ENCODE results near the gene ISLR.

ISLR gene

DNA sequence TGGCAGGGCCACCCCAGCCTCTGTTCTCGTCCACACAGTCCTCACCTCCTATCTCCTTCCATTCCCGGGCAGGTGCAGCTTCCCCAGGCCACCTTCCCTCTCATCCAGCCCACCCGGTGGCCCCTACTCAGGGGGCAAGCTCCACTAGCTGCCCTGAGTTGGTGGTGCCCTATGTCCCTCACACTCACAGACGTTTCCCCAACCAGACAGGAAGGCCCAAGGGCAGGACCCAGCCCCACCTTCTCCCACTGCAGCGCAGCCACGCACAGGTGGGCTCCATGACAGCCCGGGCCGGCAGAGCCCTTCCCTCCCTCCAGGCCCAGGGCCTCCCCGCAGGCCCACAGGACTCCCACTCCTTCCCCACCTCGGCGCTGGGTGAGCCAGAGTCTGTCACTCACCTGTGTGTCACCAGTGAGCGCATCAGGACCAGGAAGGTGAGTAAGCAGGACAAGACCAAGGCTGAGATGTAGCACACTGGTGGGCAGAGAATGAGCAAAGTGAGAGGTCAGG lies 11.1 kb downstream of the ISLR start:
- Histone ChIP-seq H3K4me3 (IDR thresholded peaks at IDR 0.05; ENCODE audit: insufficient read depth, low read depth, low read length) (no peak overlapping the region), H3K4me2 (no peak overlapping the region), H3K27ac (no peak overlapping the region), H3K9ac (no peak overlapping the region), H3K27me3 (ENCODE audit: insufficient read depth, low read depth) (peaks cover 71% of the 10 kb centered on the region; the same call in 1 of the 2 replicates), H3K4me1 (ENCODE audit: low read depth, poor library complexity, severe bottlenecking) (no peaks in the 10 kb centered on the region), H4K20me1 (ENCODE audit: insufficient read depth) (no peaks in the 10 kb centered on the region), H3K79me2 (ENCODE audit: insufficient read depth, low read depth) (no peaks in the 10 kb centered on the region), H2AFZ (ENCODE audit: low read depth) (no peak overlapping the region), H3K36me3 (ENCODE audit: insufficient read depth) (no peaks in the 10 kb centered on the region)
- TF ChIP-seq, protein P1, sequence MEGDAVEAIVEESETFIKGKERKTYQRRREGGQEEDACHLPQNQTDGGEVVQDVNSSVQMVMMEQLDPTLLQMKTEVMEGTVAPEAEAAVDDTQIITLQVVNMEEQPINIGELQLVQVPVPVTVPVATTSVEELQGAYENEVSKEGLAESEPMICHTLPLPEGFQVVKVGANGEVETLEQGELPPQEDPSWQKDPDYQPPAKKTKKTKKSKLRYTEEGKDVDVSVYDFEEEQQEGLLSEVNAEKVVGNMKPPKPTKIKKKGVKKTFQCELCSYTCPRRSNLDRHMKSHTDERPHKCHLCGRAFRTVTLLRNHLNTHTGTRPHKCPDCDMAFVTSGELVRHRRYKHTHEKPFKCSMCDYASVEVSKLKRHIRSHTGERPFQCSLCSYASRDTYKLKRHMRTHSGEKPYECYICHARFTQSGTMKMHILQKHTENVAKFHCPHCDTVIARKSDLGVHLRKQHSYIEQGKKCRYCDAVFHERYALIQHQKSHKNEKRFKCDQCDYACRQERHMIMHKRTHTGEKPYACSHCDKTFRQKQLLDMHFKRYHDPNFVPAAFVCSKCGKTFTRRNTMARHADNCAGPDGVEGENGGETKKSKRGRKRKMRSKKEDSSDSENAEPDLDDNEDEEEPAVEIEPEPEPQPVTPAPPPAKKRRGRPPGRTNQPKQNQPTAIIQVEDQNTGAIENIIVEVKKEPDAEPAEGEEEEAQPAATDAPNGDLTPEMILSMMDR (conservative IDR thresholded peaks at IDR 0.05; ENCODE audit: low read depth, low read length) = no peak

DNA sequence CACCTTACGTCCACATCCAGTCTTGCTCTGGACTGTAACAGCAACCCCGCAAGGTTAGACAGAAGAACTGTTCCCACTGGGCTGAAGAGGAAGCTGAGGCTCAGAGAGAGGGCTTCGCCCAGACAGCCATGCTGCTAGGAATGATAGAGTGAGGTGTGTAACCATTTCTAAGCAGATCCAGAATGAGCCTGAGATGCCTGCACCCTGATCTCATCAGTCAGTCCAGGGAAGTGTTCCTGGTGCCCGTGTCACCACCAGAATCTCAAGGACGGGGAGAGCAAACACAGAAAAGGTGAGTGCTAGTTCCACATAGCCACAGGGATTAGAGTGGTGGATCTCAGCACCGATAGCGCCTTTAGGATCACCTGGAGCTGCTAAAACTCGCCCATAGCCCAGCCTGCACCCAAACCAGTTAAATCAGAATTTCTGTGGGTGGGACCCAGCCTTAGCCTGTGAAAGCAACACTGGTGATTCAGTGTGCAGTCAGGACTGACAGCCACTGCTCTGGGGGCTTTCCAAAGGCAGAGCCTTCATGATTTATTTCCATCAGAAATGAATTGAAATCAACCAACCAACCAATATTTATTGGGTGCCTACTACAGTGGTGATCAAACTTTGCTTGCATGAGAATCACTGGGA lies 12.3 kb downstream of the ISLR start:
- no peak overlapping the region for H3K4me2 ChIP-seq
- no peaks in the 10 kb centered on the region for H3K4me1 ChIP-seq (ENCODE audit: low read depth, poor library complexity, severe bottlenecking)
- peaks cover 78% of the 10 kb centered on the region; the same call in 1 of the 2 replicates for H3K27me3 ChIP-seq (ENCODE audit: insufficient read depth, low read depth)
- H3K4me3 ChIP-seq (IDR thresholded peaks at IDR 0.05; ENCODE audit: insufficient read depth, low read depth, low read length) = no peak overlapping the region
- H3K79me2 ChIP-seq (ENCODE audit: insufficient read depth, low read depth) = no peaks in the 10 kb centered on the region
- no peak overlapping the region for H3K27ac ChIP-seq
- TF ChIP-seq, protein P1 (conservative IDR thresholded peaks at IDR 0.05; ENCODE audit: low read depth, low read length) = no peak
- no peaks in the 10 kb centered on the region for H4K20me1 ChIP-seq (ENCODE audit: insufficient read depth)
- no peaks in the 10 kb centered on the region for H3K36me3 ChIP-seq (ENCODE audit: insufficient read depth)
- no peak overlapping the region for H2AFZ ChIP-seq (ENCODE audit: low read depth)
- H3K9ac ChIP-seq = no peak overlapping the region

DNA sequence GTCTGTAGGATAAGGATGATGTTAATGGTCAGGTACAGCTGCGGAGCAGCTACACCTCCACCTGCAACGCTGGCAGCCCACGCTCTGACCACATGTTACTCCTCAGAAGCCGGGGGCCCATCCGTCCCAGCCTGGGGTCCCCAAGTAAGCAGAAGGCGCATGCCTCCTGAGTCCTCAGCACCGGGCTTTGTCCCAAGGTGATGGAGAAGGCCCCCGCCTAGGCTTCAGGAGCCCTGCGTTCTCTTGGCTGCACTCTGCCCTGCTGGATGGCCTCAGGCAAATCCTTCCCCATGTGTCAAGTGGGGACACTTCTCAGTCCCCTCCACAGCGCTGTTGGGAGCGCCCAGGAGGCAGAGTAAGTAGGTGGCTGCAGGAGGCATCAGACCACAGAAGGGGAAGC lies 14.7 kb downstream of the ISLR start:
- Histone ChIP-seq H3K36me3 (ENCODE audit: insufficient read depth) (no peaks in the 10 kb centered on the region), H3K4me1 (ENCODE audit: low read depth, poor library complexity, severe bottlenecking) (no peaks in the 10 kb centered on the region), H3K4me3 (IDR thresholded peaks at IDR 0.05; ENCODE audit: insufficient read depth, low read depth, low read length) (no peak overlapping the region), H4K20me1 (ENCODE audit: insufficient read depth) (no peaks in the 10 kb centered on the region), H3K27ac (no peak overlapping the region), H3K9ac (no peak overlapping the region), H3K4me2 (no peak overlapping the region), H2AFZ (ENCODE audit: low read depth) (no peak overlapping the region), H3K27me3 (ENCODE audit: insufficient read depth, low read depth) (peaks cover 80% of the 10 kb centered on the region), H3K79me2 (ENCODE audit: insufficient read depth, low read depth) (no peaks in the 10 kb centered on the region)
- TF ChIP-seq, protein P1 (conservative IDR thresholded peaks at IDR 0.05; ENCODE audit: low read depth, low read length) = no peak

DNA sequence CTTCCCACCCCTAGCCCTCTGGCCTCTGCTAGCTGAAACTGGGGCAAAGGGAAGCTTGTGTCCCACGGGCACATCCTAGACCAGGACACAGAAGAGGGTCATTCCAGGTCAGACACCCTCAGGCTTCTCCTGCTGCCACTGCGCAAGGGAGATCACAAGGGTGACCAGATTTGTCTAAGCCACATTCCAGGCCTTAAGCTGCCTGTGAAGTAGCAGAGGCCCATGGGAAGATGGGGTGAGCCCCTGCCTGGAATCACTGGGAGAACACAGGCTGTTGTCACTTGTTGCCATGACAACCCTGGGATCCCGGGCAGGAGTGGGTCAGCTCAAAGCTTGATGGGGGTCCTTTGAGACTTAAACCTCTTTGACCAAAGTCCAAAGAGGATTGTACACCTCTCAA lies 18.3 kb downstream of the ISLR start:
- Histone ChIP-seq H3K27me3 (ENCODE audit: insufficient read depth, low read depth) (peaks cover 77% of the 10 kb centered on the region), H4K20me1 (ENCODE audit: insufficient read depth) (no peaks in the 10 kb centered on the region), H3K4me2 (no peak overlapping the region), H3K4me1 (ENCODE audit: low read depth, poor library complexity, severe bottlenecking) (no peaks in the 10 kb centered on the region), H3K79me2 (ENCODE audit: insufficient read depth, low read depth) (no peaks in the 10 kb centered on the region), H2AFZ (ENCODE audit: low read depth) (no peak overlapping the region), H3K9ac (no peak overlapping the region), H3K27ac (no peak overlapping the region), H3K36me3 (ENCODE audit: insufficient read depth) (no peaks in the 10 kb centered on the region), H3K4me3 (IDR thresholded peaks at IDR 0.05; ENCODE audit: insufficient read depth, low read depth, low read length) (no peak overlapping the region)
- TF ChIP-seq, protein P1 (conservative IDR thresholded peaks at IDR 0.05; ENCODE audit: low read depth, low read length) = no peak
